Activated naive CD4-positive, alpha-beta T cell treated with anti-CD3 and anti-CD28 coated beads for 36 hours (primary cell): Measurements from ENCODE around the gene C16orf54. TPM values are rescaled to one million over a fixed set of nuclear protein-coding genes. Genes with fewer than 3 reads are reported as not detected.
"Not testable (repeated sequence)": the region's sequence is repeated elsewhere in the genome, so short reads cannot be mapped to it uniquely, and the experiment has no call there.

Experiments
- CTCF ChIA-PET: fragments of 350-600 bp; sonication (Branson Sonifier 250); formaldehyde crosslinking; loops from one replicate; lab custom pipeline; 2021; ENCODE audit warnings: antibody characterized with exemption; lab: Charles Lee
- DNase-seq: peaks from one replicate; pipeline ENCODE4 v3.0.0-alpha.2; 2020
- H3K27ac Mint-ChIP-seq: one replicate; pipeline ENCODE4 v1.8.0; 2021; ENCODE audit warnings: mild to moderate bottlenecking, mixed read lengths
- H3K27me3 Mint-ChIP-seq: one replicate; pipeline ENCODE4 v1.8.0; 2021; ENCODE audit warnings: low read depth, mixed read lengths
- H3K36me3 Mint-ChIP-seq: one replicate; pipeline ENCODE4 v1.8.0; 2021; ENCODE audit warnings: low read depth, mixed read lengths
- H3K4me1 Mint-ChIP-seq: one replicate; pipeline ENCODE4 v1.8.0; 2021; ENCODE audit warnings: low read depth, mixed read lengths
- H3K4me3 Mint-ChIP-seq: one replicate; pipeline ENCODE4 v1.8.0; 2021; ENCODE audit warnings: mild to moderate bottlenecking, moderate library complexity, mixed read lengths
- H3K9me3 Mint-ChIP-seq: one replicate; pipeline ENCODE4 v1.8.0; 2021; ENCODE audit warnings: mixed read lengths
- intact Hi-C: fragments of 100-400 bp; cut with micrococcal nuclease; formaldehyde crosslinking; loops from one replicate; pipeline ENCODE4 v1.15.1; 2023
- total RNA-seq, 2 experiments: library from RNA; stranded (reverse); gene quantifications; one replicate each; pipeline ENCODE4 v1.2.3, GENCODE V29; 2021

C16orf54 gene
- total RNA-seq, 2 experiments from 2014 or later, result 11.4 to 12.1 TPM

GRCh38 chr16:29783094-29783953 is 37.5 kb upstream of the C16orf54 start:
- H3K4me1 Mint-ChIP-seq, result peaks cover 21% of the 10 kb centered on the region
- H3K27ac Mint-ChIP-seq, intact Hi-C loops, H3K27me3 Mint-ChIP-seq, H3K9me3 Mint-ChIP-seq, DNase-seq, H3K36me3 Mint-ChIP-seq, H3K4me3 Mint-ChIP-seq: not testable (repeated sequence)
- CTCF ChIA-PET, result interaction anchor here (1.0 to 2.5 kb wide), 5 partner anchors 25 to 65 kb away, joined by 3 to 13 read pairs (median 7); no protein-coding TSS in a partner anchor

GRCh38 chr16:29779474-29779873 is 33.7 kb upstream of the C16orf54 start:
- H3K27ac Mint-ChIP-seq, result no peak overlapping the region
- intact Hi-C loops, result no loop called here
- no peak overlapping the region for H3K4me3 Mint-ChIP-seq
- no peaks in the 10 kb centered on the region for H3K27me3 Mint-ChIP-seq
- H3K9me3 Mint-ChIP-seq, result no peaks in the 10 kb centered on the region
- CTCF ChIA-PET, result interaction anchor here (0.6 kb wide), 1 partner anchor 270 kb away, joined by 3 read pairs; no protein-coding TSS in a partner anchor
- H3K36me3 Mint-ChIP-seq, result no peaks in the 10 kb centered on the region
- peaks cover 9% of the 10 kb centered on the region for H3K4me1 Mint-ChIP-seq
- DNase-seq, result no peak

- Mint-ChIP-seq H3K9me3 (no peaks in the 10 kb centered on the region), H3K27me3 (no peaks in the 10 kb centered on the region), H3K36me3 (no peaks in the 10 kb centered on the region), H3K27ac (no peak within 1 kb of the TSS), H3K4me3 (no peak within 1 kb of the TSS), H3K4me1 (no peaks in the 10 kb centered on the region)
- CTCF ChIA-PET, result interaction anchor here (1.1 to 1.4 kb wide), 3 partner anchors 8 to 70 kb away, joined by 3 to 4 read pairs (median 4); no protein-coding TSS in a partner anchor
- no peak for DNase-seq
- intact Hi-C loops, result no loop called here
These were observed 32.0 kb upstream of the C16orf54 start, which contains the start of gene ZG16 for GRCh38 chr16:29777576-29778350. Gene ZG16 (plus strand): TSS chr16:29778256. CDS start chr16:29779267, 1,011 bp downstream.

- Mint-ChIP-seq H3K4me1 (peaks cover 4% of the 10 kb centered on the region), H3K9me3 (no peaks in the 10 kb centered on the region), H3K27ac (no peak overlapping the region), H3K4me3 (no peak overlapping the region), H3K36me3 (no peaks in the 10 kb centered on the region), H3K27me3 (no peaks in the 10 kb centered on the region)
- CTCF ChIA-PET, result interaction anchor here (1.3 kb wide), 1 partner anchor 21 kb away, joined by 3 read pairs; no protein-coding TSS in a partner anchor
- DNase-seq, result peak; percentile 22
- intact Hi-C loops, result no loop called here
These were observed 30.1 kb upstream of the C16orf54 start for GRCh38 chr16:29775742-29776408.

- Mint-ChIP-seq H3K4me1 (peaks cover 4% of the 10 kb centered on the region), H3K4me3 (no peak overlapping the region), H3K27me3 (no peaks in the 10 kb centered on the region), H3K27ac (no peak overlapping the region), H3K9me3 (no peaks in the 10 kb centered on the region), H3K36me3 (no peaks in the 10 kb centered on the region)
- DNase-seq, result no peak
- intact Hi-C loops, result no loop called here
- CTCF ChIA-PET, result no interaction called here
These were observed 28.9 kb upstream of the C16orf54 start for GRCh38 chr16:29774730-29775129.

GRCh38 chr16:29772330-29772729 is 26.5 kb upstream of the C16orf54 start:
- CTCF ChIA-PET, H3K36me3 Mint-ChIP-seq, intact Hi-C loops, DNase-seq, H3K27me3 Mint-ChIP-seq, H3K4me3 Mint-ChIP-seq, H3K27ac Mint-ChIP-seq, H3K4me1 Mint-ChIP-seq, H3K9me3 Mint-ChIP-seq: not testable (repeated sequence)

GRCh38 chr16:29770250-29770929 is 24.6 kb upstream of the C16orf54 start:
- CTCF ChIA-PET, result interaction anchor here (1.1 to 2.7 kb wide), 2 partner anchors 16 to 20 kb away, joined by 3 to 7 read pairs; partner anchors contain the start of gene KIF22
- intact Hi-C loops, result no loop called here
- no peak for DNase-seq
- peaks cover 4% of the 10 kb centered on the region for H3K4me1 Mint-ChIP-seq
- H3K4me3 Mint-ChIP-seq, result no peak overlapping the region
- H3K27ac Mint-ChIP-seq, result no peak overlapping the region
- no peaks in the 10 kb centered on the region for H3K36me3 Mint-ChIP-seq
- H3K27me3 Mint-ChIP-seq, result no peaks in the 10 kb centered on the region
- H3K9me3 Mint-ChIP-seq, result no peaks in the 10 kb centered on the region

GRCh38 chr16:29769507-29769906 is 23.7 kb upstream of the C16orf54 start:
- intact Hi-C loops, result no loop called here
- no peak overlapping the region for H3K27ac Mint-ChIP-seq
- no peaks in the 10 kb centered on the region for H3K27me3 Mint-ChIP-seq
- H3K9me3 Mint-ChIP-seq, result no peaks in the 10 kb centered on the region
- H3K4me3 Mint-ChIP-seq, result no peak overlapping the region
- H3K36me3 Mint-ChIP-seq, result no peaks in the 10 kb centered on the region
- peaks cover 4% of the 10 kb centered on the region for H3K4me1 Mint-ChIP-seq
- DNase-seq, result no peak
- CTCF ChIA-PET, result interaction anchor here (0.8 to 2.7 kb wide), 3 partner anchors 13 to 21 kb away, joined by 3 to 7 read pairs (median 3); partner anchors contain the start of gene KIF22

- no peak overlapping the region for H3K27ac Mint-ChIP-seq
- peaks cover 4% of the 10 kb centered on the region for H3K4me1 Mint-ChIP-seq
- CTCF ChIA-PET, result interaction anchor here (1.0 kb wide), 1 partner anchor 37 kb away, joined by 3 read pairs; no protein-coding TSS in a partner anchor
- H3K9me3 Mint-ChIP-seq, result no peaks in the 10 kb centered on the region
- H3K36me3 Mint-ChIP-seq, result no peaks in the 10 kb centered on the region
- intact Hi-C loops, result no loop called here
- no peak overlapping the region for H3K4me3 Mint-ChIP-seq
- H3K27me3 Mint-ChIP-seq, result no peaks in the 10 kb centered on the region
- DNase-seq, result no peak
These were observed 21.3 kb upstream of the C16orf54 start for GRCh38 chr16:29767062-29767461.

- no peaks in the 10 kb centered on the region for H3K27me3 Mint-ChIP-seq
These were observed 20.8 kb upstream of the C16orf54 start for GRCh38 chr16:29766571-29766970.

More at GRCh38 chr16:29766571-29766970, 20.8 kb upstream of the C16orf54 start:
- no peaks in the 10 kb centered on the region for H3K36me3 Mint-ChIP-seq
- H3K4me3 Mint-ChIP-seq, result no peak overlapping the region
- CTCF ChIA-PET, result interaction anchor here (1.0 kb wide), 1 partner anchor 37 kb away, joined by 3 read pairs; no protein-coding TSS in a partner anchor
- intact Hi-C loops, result no loop called here
- DNase-seq, result no peak
- H3K27ac Mint-ChIP-seq, result no peak overlapping the region
- peaks cover 3% of the 10 kb centered on the region for H3K4me1 Mint-ChIP-seq
- H3K9me3 Mint-ChIP-seq, result no peaks in the 10 kb centered on the region
